HCT116 (cell line): ENCODE measurements around the gene GMPPA. TPM values are rescaled to one million over a fixed set of nuclear protein-coding genes. Genes with fewer than 3 reads are reported as not detected.

Source experiments
- ATAC-seq: fragments of 200-7000 bp; cut with Tn5 transposase; 2 replicates; pipeline ENCODE4 v1.9.1; 2020; ENCODE audit warnings: mild to moderate bottlenecking, moderate library complexity
- BruUV-seq: library from RNA; stranded (reverse); fragments of 400-500 nt; replicated peaks from 2 replicates; lab custom pipeline; 2021; lab: Mats Ljungman, UMichigan
- CTCF ChIA-PET: fragments of 300-600 bp; sonication (Branson Sonifier 250); formaldehyde crosslinking; loops from one replicate; lab custom pipeline; 2021; ENCODE audit warnings: antibody characterized with exemption; lab: Charles Lee
- POLR2A ChIA-PET: fragments of 300-600, 350-600 bp; sonication (Branson Sonifier 250); formaldehyde crosslinking; loops from one replicate; lab custom pipeline; 2021; ENCODE audit warnings: antibody characterized with exemption; lab: Charles Lee
- RAD21 ChIA-PET, 2 experiments: fragments of 300-600 bp; sonication (Branson Sonifier 250); formaldehyde crosslinking; loops; one replicate each; lab custom pipeline; 2023; ENCODE audit warnings: low total read pairs in 2 of 2; ENCODE audit not compliant: uncharacterized antibody in 2 of 2, unreplicated experiment in 2 of 2, low non-redundant PET in 1 of 2; lab: Charles Lee
- DNase-seq: peaks from one replicate; pipeline ENCODE4 v3.0.0-alpha.2; 2010; ENCODE audit warnings: low read depth, low spot score
- H2AFZ ChIP-seq: fragments of 200-600 bp; shearing (Covaris generic), sonication (generic); 2 replicates; pipeline ENCODE4 v1.6.1; 2017; ENCODE audit warnings: low read depth, mixed run types, mixed read lengths, antibody characterized with exemption, low read length; ENCODE audit not compliant: poor library complexity, severe bottlenecking
- H3K27ac ChIP-seq: 2 replicates; pipeline ENCODE4 v1.5.1; 2012; ENCODE audit warnings: low read depth, low read length
- H3K27me3 ChIP-seq: fragments of 200-600 bp; sonication (generic); 2 replicates; pipeline ENCODE4 v1.6.1; 2016; ENCODE audit warnings: mixed run types, low read length, mixed read lengths; ENCODE audit not compliant: insufficient read depth
- H3K36me3 ChIP-seq, 2 experiments: fragments of 200-500 bp in 1 of 2; fragments of 200-600 bp in 1 of 2; sonication (Bioruptor generic) in 1 of 2; sonication (generic) in 1 of 2; 2 replicates each; pipeline versions ENCODE4 v1.5.1 to v1.6.1; 2014 to 2016; ENCODE audit warnings: low read length in 2 of 2, inconsistent platforms in 1 of 2, mixed read lengths in 1 of 2, mixed run types in 1 of 2; ENCODE audit not compliant: insufficient read depth in 2 of 2, control insufficient read depth in 1 of 2
- H3K4me1 ChIP-seq, 2 experiments: fragments of 200-600 bp in 1 of 2; sonication (generic) in 1 of 2; 2 replicates each; pipeline versions ENCODE4 v1.5.1 to v1.6.1; 2012 to 2017; ENCODE audit warnings: low read length in 2 of 2, inconsistent platforms in 1 of 2, mild to moderate bottlenecking in 1 of 2, mixed read lengths in 1 of 2, mixed run types in 1 of 2, moderate library complexity in 1 of 2; ENCODE audit not compliant: insufficient read depth in 2 of 2, control insufficient read depth in 1 of 2
- H3K4me2 ChIP-seq: fragments of 200-600 bp; sonication (generic); 2 replicates; pipeline ENCODE4 v1.6.1; 2017; ENCODE audit warnings: mixed run types, low read length, mixed read lengths
- H3K4me3 ChIP-seq, 2 experiments: fragments of 200-600 bp in 1 of 2; sonication (generic) in 1 of 2; replicated peaks in 1 of 2; 2 replicates each; pipeline ENCODE4 v1.5.1; 2011 to 2016; ENCODE audit warnings: low read length in 2 of 2, control low read depth in 1 of 2, low read depth in 1 of 2, mild to moderate bottlenecking in 1 of 2, mixed read lengths in 1 of 2, mixed run types in 1 of 2
- H3K79me2 ChIP-seq: fragments of 200-600 bp; sonication (generic); 2 replicates; pipeline ENCODE4 v1.6.1; 2017; ENCODE audit warnings: mild to moderate bottlenecking, mixed run types, low read length, moderate library complexity, mixed read lengths; ENCODE audit not compliant: insufficient read depth
- H3K9ac ChIP-seq: fragments of 200-600 bp; sonication (generic); 2 replicates; pipeline ENCODE4 v1.6.1; 2016; ENCODE audit warnings: low read length, mixed read lengths
- H3K9me2 ChIP-seq: fragments of 200-600 bp; sonication (generic), shearing (Covaris generic); 2 replicates; pipeline ENCODE4 v1.6.1; 2017; ENCODE audit warnings: mixed run types, mild to moderate bottlenecking, moderate library complexity; ENCODE audit not compliant: insufficient read depth
- H3K9me3 ChIP-seq, 2 experiments: fragments of 200-500 bp in 1 of 2; fragments of 200-600 bp in 1 of 2; sonication (Bioruptor generic) in 1 of 2; sonication (generic) in 1 of 2; 2 replicates each; pipeline ENCODE4 v1.6.1; 2014 to 2017; ENCODE audit warnings: low read length in 2 of 2, mixed read lengths in 2 of 2, inconsistent platforms in 1 of 2, low read depth in 1 of 2, mild to moderate bottlenecking in 1 of 2, mixed run types in 1 of 2, moderate library complexity in 1 of 2; ENCODE audit not compliant: control insufficient read depth in 1 of 2, insufficient read depth in 1 of 2
- H4K20me1 ChIP-seq: fragments of 200-600 bp; sonication (generic), shearing (Covaris generic); 2 replicates; pipeline ENCODE4 v1.6.1; 2017; ENCODE audit warnings: mixed run types, mild to moderate bottlenecking, moderate library complexity; ENCODE audit not compliant: insufficient read depth
- ATF3 ChIP-seq: IDR thresholded peaks from 2 replicates; pipeline ENCODE4 v1.6.1; 2012
- CBX3 ChIP-seq: IDR thresholded peaks from 2 replicates; pipeline ENCODE4 v1.6.1; 2012; ENCODE audit warnings: low read depth
- CEBPB ChIP-seq: IDR thresholded peaks from 2 replicates; pipeline ENCODE4 v1.6.1; 2012; ENCODE audit warnings: low read depth
- EGR1 ChIP-seq: IDR thresholded peaks from 2 replicates; pipeline ENCODE4 v1.6.1; 2012; ENCODE audit warnings: low read depth
- ELF1 ChIP-seq: IDR thresholded peaks from 2 replicates; pipeline ENCODE4 v1.6.1; 2012; ENCODE audit warnings: low read depth, borderline replicate concordance
- EZH2 ChIP-seq: fragments of 200-600 bp; sonication (generic); IDR thresholded peaks from 2 replicates; pipeline ENCODE4 v1.6.1; 2017; ENCODE audit warnings: antibody characterized with exemption, mixed run types
- EZH2phosphoT487 ChIP-seq: fragments of 200-600 bp; IDR thresholded peaks from 2 replicates; pipeline ENCODE4 v1.6.1; 2018; ENCODE audit warnings: antibody characterized with exemption, borderline replicate concordance
- FOSL1 ChIP-seq: IDR thresholded peaks from 2 replicates; pipeline ENCODE4 v1.6.1; 2012; ENCODE audit warnings: low read depth
- JUND ChIP-seq: IDR thresholded peaks from 2 replicates; pipeline ENCODE4 v1.6.1; 2012
- POLR2AphosphoS5 ChIP-seq: IDR thresholded peaks from 2 replicates; pipeline ENCODE4 v1.6.1; 2011; ENCODE audit warnings: mild to moderate bottlenecking, low read depth, low read length, moderate library complexity
- REST ChIP-seq: IDR thresholded peaks from 2 replicates; pipeline ENCODE4 v1.6.1; 2012; ENCODE audit warnings: low read depth
- SIN3A ChIP-seq: IDR thresholded peaks from 2 replicates; pipeline ENCODE4 v1.6.1; 2012; ENCODE audit warnings: low read depth
- SP1 ChIP-seq: IDR thresholded peaks from 2 replicates; pipeline ENCODE4 v1.6.1; 2012; ENCODE audit warnings: low read depth
- SRF ChIP-seq: IDR thresholded peaks from 2 replicates; pipeline ENCODE4 v1.6.1; 2012; ENCODE audit warnings: low read depth
- TCF7L2 ChIP-seq: IDR thresholded peaks from 2 replicates; pipeline ENCODE4 v1.7.0; 2011; ENCODE audit warnings: borderline replicate concordance, inconsistent platforms; ENCODE audit not compliant: insufficient read depth, insufficient read length; ENCODE audit errors: extremely low read depth
- ZFX ChIP-seq: fragments of 450-650 bp; IDR thresholded peaks from 2 replicates; pipeline ENCODE4 v1.6.1; 2017
- intact Hi-C: fragments of 100-400 bp; cut with micrococcal nuclease; formaldehyde crosslinking; loops from 2 replicates; pipeline ENCODE4 v1.10.0; 2022
- total RNA-seq: library from RNA; stranded (reverse); gene quantifications from one replicate; pipeline ENCODE4 v1.2.1, GENCODE V29; 2021; ENCODE audit not compliant: unreplicated experiment
- TF ChIP-seq, protein P1 (sequence below): IDR thresholded peaks from 2 replicates; pipeline ENCODE4 v1.6.1; 2012
- TF ChIP-seq, protein P2 (sequence below): IDR thresholded peaks from 2 replicates; pipeline ENCODE4 v1.6.1; 2011; ENCODE audit warnings: mild to moderate bottlenecking, low read length, moderate library complexity; ENCODE audit not compliant: insufficient replicate concordance; ENCODE audit errors: extremely low read depth
- TF ChIP-seq, protein P3 (sequence below), 3 experiments: fragments of 200-600 bp in 1 of 3; sonication (generic) in 1 of 3; IDR thresholded peaks in 2 of 3; conservative IDR thresholded peaks in 1 of 3; 2 replicates each; pipeline ENCODE4 v1.5.1; 2012 to 2017; ENCODE audit warnings: low read depth in 2 of 3, low read length in 2 of 3, antibody characterized with exemption in 1 of 3, borderline replicate concordance in 1 of 3, control low read depth in 1 of 3, mild to moderate bottlenecking in 1 of 3, mixed read lengths in 1 of 3, mixed run types in 1 of 3, moderate library complexity in 1 of 3; ENCODE audit not compliant: insufficient read depth in 1 of 3

The GMPPA gene
- total RNA-seq, 1 experiment from 2014 or later: 71.8 TPM

GRCh38 chr2:219554350-219554749 lies 55.7 kb downstream of the GMPPA start:
- no TSS peak for BruUV-seq
- H3K9ac ChIP-seq: no peak overlapping the region
- TF ChIP-seq EZH2phosphoT487: no peak
- no peak for TF ChIP-seq EGR1
- TF ChIP-seq, protein P1, sequence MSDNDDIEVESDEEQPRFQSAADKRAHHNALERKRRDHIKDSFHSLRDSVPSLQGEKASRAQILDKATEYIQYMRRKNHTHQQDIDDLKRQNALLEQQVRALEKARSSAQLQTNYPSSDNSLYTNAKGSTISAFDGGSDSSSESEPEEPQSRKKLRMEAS: no peak
- TF ChIP-seq CBX3: no peak
- no peak for TF ChIP-seq ELF1
- TF ChIP-seq SIN3A: no peak
- TF ChIP-seq JUND: no peak
- no peak for TF ChIP-seq EZH2
- TF ChIP-seq FOSL1: no peak
- no peak for TF ChIP-seq TCF7L2
- no peak for TF ChIP-seq POLR2AphosphoS5
- TF ChIP-seq CEBPB: no peak
- no peak for TF ChIP-seq ATF3
- TF ChIP-seq, protein P2, sequence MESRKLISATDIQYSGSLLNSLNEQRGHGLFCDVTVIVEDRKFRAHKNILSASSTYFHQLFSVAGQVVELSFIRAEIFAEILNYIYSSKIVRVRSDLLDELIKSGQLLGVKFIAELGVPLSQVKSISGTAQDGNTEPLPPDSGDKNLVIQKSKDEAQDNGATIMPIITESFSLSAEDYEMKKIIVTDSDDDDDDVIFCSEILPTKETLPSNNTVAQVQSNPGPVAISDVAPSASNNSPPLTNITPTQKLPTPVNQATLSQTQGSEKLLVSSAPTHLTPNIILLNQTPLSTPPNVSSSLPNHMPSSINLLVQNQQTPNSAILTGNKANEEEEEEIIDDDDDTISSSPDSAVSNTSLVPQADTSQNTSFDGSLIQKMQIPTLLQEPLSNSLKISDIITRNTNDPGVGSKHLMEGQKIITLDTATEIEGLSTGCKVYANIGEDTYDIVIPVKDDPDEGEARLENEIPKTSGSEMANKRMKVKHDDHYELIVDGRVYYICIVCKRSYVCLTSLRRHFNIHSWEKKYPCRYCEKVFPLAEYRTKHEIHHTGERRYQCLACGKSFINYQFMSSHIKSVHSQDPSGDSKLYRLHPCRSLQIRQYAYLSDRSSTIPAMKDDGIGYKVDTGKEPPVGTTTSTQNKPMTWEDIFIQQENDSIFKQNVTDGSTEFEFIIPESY: no peak
- no peak for TF ChIP-seq SP1
- TF ChIP-seq REST: no peak
- TF ChIP-seq SRF: no peak
- TF ChIP-seq ZFX: no peak
- TF ChIP-seq, protein P3, sequence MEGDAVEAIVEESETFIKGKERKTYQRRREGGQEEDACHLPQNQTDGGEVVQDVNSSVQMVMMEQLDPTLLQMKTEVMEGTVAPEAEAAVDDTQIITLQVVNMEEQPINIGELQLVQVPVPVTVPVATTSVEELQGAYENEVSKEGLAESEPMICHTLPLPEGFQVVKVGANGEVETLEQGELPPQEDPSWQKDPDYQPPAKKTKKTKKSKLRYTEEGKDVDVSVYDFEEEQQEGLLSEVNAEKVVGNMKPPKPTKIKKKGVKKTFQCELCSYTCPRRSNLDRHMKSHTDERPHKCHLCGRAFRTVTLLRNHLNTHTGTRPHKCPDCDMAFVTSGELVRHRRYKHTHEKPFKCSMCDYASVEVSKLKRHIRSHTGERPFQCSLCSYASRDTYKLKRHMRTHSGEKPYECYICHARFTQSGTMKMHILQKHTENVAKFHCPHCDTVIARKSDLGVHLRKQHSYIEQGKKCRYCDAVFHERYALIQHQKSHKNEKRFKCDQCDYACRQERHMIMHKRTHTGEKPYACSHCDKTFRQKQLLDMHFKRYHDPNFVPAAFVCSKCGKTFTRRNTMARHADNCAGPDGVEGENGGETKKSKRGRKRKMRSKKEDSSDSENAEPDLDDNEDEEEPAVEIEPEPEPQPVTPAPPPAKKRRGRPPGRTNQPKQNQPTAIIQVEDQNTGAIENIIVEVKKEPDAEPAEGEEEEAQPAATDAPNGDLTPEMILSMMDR (IDR thresholded peaks at IDR 0.05 in 2 of 3, conservative IDR thresholded peaks at IDR 0.05 in 1 of 3; ENCODE audit: borderline replicate concordance in 1 of 3, insufficient read depth in 1 of 3, low read depth in 2 of 3, low read length in 2 of 3): no peak
- TF ChIP-seq, all 23 proteins: peak for 0
- no peak overlapping the region for H3K4me2 ChIP-seq
- intact Hi-C loops: no loop called here
- no peaks in the 10 kb centered on the region for H4K20me1 ChIP-seq
- peaks cover 18% of the 10 kb centered on the region; the same call in 1 of the 2 replicates for H3K79me2 ChIP-seq
- no peaks in the 10 kb centered on the region for H3K27me3 ChIP-seq
- no peak overlapping the region for H3K4me3 ChIP-seq
- H3K9me3 ChIP-seq: no peaks in the 10 kb centered on the region
- H3K36me3 ChIP-seq: no peaks in the 10 kb centered on the region
- ChIA-PET POLR2A (no interaction called here), RAD21 (no interaction called here), CTCF (no interaction called here)
- no peak overlapping the region for H2AFZ ChIP-seq
- DNase-seq (no peak), ATAC-seq (no peak)
- peaks cover 3 to 19% of the 10 kb centered on the region in 2 experiments; a peak in 3 of 4 replicates for H3K4me1 ChIP-seq
- H3K27ac ChIP-seq: no peak overlapping the region
- no peaks in the 10 kb centered on the region for H3K9me2 ChIP-seq
